H1 (cell line): Measurements from ENCODE around the gene NFIX. TPM values are rescaled to one million over a fixed set of nuclear protein-coding genes. Genes with fewer than 3 reads are reported as not detected.
A peak's percentile ranks its signal among the peaks of the same experiment; 100 is the strongest.

Experiments used
- CTCF ChIA-PET: fragments of 300-600 bp; sonication (Branson Sonifier 250); formaldehyde crosslinking; loops from one replicate; lab custom pipeline; 2021; ENCODE audit not compliant: partially characterized antibody; lab: Charles Lee
- POLR2A ChIA-PET: fragments of 300-600 bp; sonication (Branson Sonifier 250); formaldehyde crosslinking; loops from one replicate; lab custom pipeline; 2021; ENCODE audit warnings: inconsistent platforms; ENCODE audit not compliant: partially characterized antibody; lab: Charles Lee
- DNase-seq, 2 experiments: peaks; one replicate each; pipeline versions ENCODE4 v3.0.0 to v3.0.0-alpha.2; 2010 to 2022; ENCODE audit warnings: low spot score in 2 of 2, low read depth in 1 of 2, mixed read lengths in 1 of 2
- FAIRE-seq: peaks from 2 replicates; lab custom pipeline; 2011; peaks lifted over from hg19 to GRCh38; lab: Jason Lieb, UNC
- H2AFZ ChIP-seq: 2 replicates; pipeline ENCODE4 v1.8.1; 2012; ENCODE audit warnings: low read length, inconsistent platforms
- H2AK5ac ChIP-seq: 2 replicates; pipeline ENCODE4 v1.6.1; 2013; ENCODE audit warnings: low read depth, low read length
- H2BK120ac ChIP-seq: replicated peaks from 2 replicates; pipeline ENCODE3; 2013; ENCODE audit warnings: low read depth, low read length, inconsistent platforms
- H2BK12ac ChIP-seq: 2 replicates; pipeline ENCODE4 v1.6.1; 2013; ENCODE audit warnings: low read depth, low read length
- H2BK15ac ChIP-seq: 2 replicates; pipeline ENCODE4 v1.6.1; 2013; ENCODE audit warnings: low read length
- H2BK20ac ChIP-seq: 2 replicates; pipeline ENCODE4 v1.6.1; 2013; ENCODE audit warnings: low read length
- H2BK5ac ChIP-seq: 2 replicates; pipeline ENCODE4 v1.6.1; 2013; ENCODE audit warnings: low read depth, low read length
- H3K14ac ChIP-seq: 2 replicates; pipeline ENCODE4 v1.6.1; 2013; ENCODE audit warnings: inconsistent platforms; ENCODE audit not compliant: insufficient read length
- H3K18ac ChIP-seq: 2 replicates; pipeline ENCODE4 v1.6.1; 2013; ENCODE audit warnings: low read length; ENCODE audit errors: extremely low read depth
- H3K23ac ChIP-seq: 2 replicates; pipeline ENCODE4 v1.6.1; 2013; ENCODE audit warnings: inconsistent platforms; ENCODE audit not compliant: insufficient read length
- H3K23me2 ChIP-seq: 2 replicates; pipeline ENCODE4 v1.6.1; 2013; ENCODE audit warnings: low read depth, low read length
- H3K27ac ChIP-seq: 2 replicates; pipeline ENCODE4 v1.6.1; 2011; ENCODE audit warnings: low read depth, low read length, inconsistent platforms
- H3K27me3 ChIP-seq, 4 experiments: replicated peaks in 1 of 4; 1 replicate in 1 of 4; 2 replicates in 3 of 4; pipeline versions ENCODE4 v1.6.1 to v1.8.1; 2011 to 2013; ENCODE audit warnings: low read length in 3 of 4, mild to moderate bottlenecking in 3 of 4, inconsistent platforms in 2 of 4, mixed read lengths in 2 of 4, moderate library complexity in 1 of 4; ENCODE audit not compliant: control insufficient read depth in 3 of 4, insufficient read depth in 3 of 4; ENCODE audit errors: extremely low read depth in 1 of 4
- H3K36me3 ChIP-seq, 4 experiments: 2 replicates each; pipeline versions ENCODE4 v1.6.1 to v1.8.1; 2011 to 2013; ENCODE audit warnings: mild to moderate bottlenecking in 4 of 4, low read length in 3 of 4, moderate library complexity in 2 of 4, control low read depth in 1 of 4, inconsistent platforms in 1 of 4; ENCODE audit not compliant: insufficient read depth in 4 of 4, control insufficient read depth in 2 of 4
- H3K4ac ChIP-seq: replicated peaks from 2 replicates; pipeline ENCODE3; 2013; ENCODE audit warnings: low read length, low read depth, mixed read lengths, inconsistent platforms; ENCODE audit not compliant: insufficient read length
- H3K4me1 ChIP-seq, 4 experiments: replicated peaks in 1 of 4; 1 replicate in 1 of 4; 2 replicates in 3 of 4; pipeline versions ENCODE4 v1.6.1 to v1.8.1; 2011 to 2013; ENCODE audit warnings: low read length in 3 of 4, inconsistent platforms in 2 of 4, mixed read lengths in 1 of 4; ENCODE audit not compliant: insufficient read depth in 4 of 4, control insufficient read depth in 3 of 4
- H3K4me2 ChIP-seq, 2 experiments: 2 replicates each; pipeline versions ENCODE4 v1.6.1 to v1.8.1; 2011 to 2013; ENCODE audit warnings: low read depth in 2 of 2, low read length in 2 of 2, control low read depth in 1 of 2, inconsistent platforms in 1 of 2, mild to moderate bottlenecking in 1 of 2; ENCODE audit not compliant: insufficient read depth in 1 of 2
- H3K4me3 ChIP-seq, 4 experiments: fragments of 200-600, 300-600 bp in 1 of 4; sonication (generic), shearing (Covaris generic), sonication (Bioruptor Twin) in 1 of 4; 2 replicates each; pipeline versions ENCODE4 v1.5.1 to v1.8.1; 2011 to 2016; ENCODE audit warnings: low read length in 4 of 4, low read depth in 3 of 4, control low read depth in 2 of 4, inconsistent platforms in 2 of 4, mild to moderate bottlenecking in 2 of 4, mixed read lengths in 1 of 4, moderate library complexity in 1 of 4; ENCODE audit not compliant: insufficient read depth in 2 of 4; ENCODE audit errors: extremely low read depth in 1 of 4
- H3K56ac ChIP-seq: replicated peaks from 2 replicates; pipeline ENCODE3; 2013; ENCODE audit warnings: low read depth, mild to moderate bottlenecking, mixed read lengths, low read length, inconsistent platforms; ENCODE audit not compliant: insufficient read length
- H3K79me1 ChIP-seq: 2 replicates; pipeline ENCODE4 v1.6.1; 2013; ENCODE audit warnings: low read depth, low read length, control low read depth
- H3K79me2 ChIP-seq, 2 experiments: 2 replicates each; pipeline versions ENCODE4 v1.6.1 to v1.8.1; 2012 to 2013; ENCODE audit warnings: low read length in 2 of 2, mild to moderate bottlenecking in 2 of 2, inconsistent platforms in 1 of 2; ENCODE audit not compliant: insufficient read depth in 2 of 2, control insufficient read depth in 1 of 2
- H3K9ac ChIP-seq, 4 experiments: replicated peaks in 1 of 4; 1 replicate in 1 of 4; 2 replicates in 3 of 4; pipeline versions ENCODE4 v1.6.1 to v1.8.1; 2011 to 2013; ENCODE audit warnings: low read depth in 3 of 4, low read length in 3 of 4, control low read depth in 2 of 4, mild to moderate bottlenecking in 2 of 4, moderate library complexity in 2 of 4, inconsistent platforms in 1 of 4; ENCODE audit errors: extremely low read depth in 1 of 4
- H3K9me3 ChIP-seq, 2 experiments: 2 replicates each; pipeline versions ENCODE4 v1.6.1 to v1.8.1; 2012 to 2013; ENCODE audit warnings: mild to moderate bottlenecking in 2 of 2, moderate library complexity in 2 of 2, control low read depth in 1 of 2, inconsistent platforms in 1 of 2, low read depth in 1 of 2, low read length in 1 of 2, mixed read lengths in 1 of 2; ENCODE audit not compliant: insufficient read depth in 2 of 2
- H4K20me1 ChIP-seq, 2 experiments: replicated peaks in 1 of 2; 2 replicates each; pipeline versions ENCODE3 to v1.8.1; 2011 to 2013; ENCODE audit warnings: inconsistent platforms in 2 of 2, low read length in 2 of 2, mild to moderate bottlenecking in 1 of 2; ENCODE audit not compliant: insufficient read depth in 2 of 2, control insufficient read depth in 1 of 2
- H4K5ac ChIP-seq: 2 replicates; pipeline ENCODE4 v1.6.1; 2013; ENCODE audit warnings: low read length, low read depth, mixed read lengths, inconsistent platforms; ENCODE audit not compliant: insufficient read length
- H4K8ac ChIP-seq: 2 replicates; pipeline ENCODE4 v1.8.0; 2013; ENCODE audit warnings: mild to moderate bottlenecking, moderate library complexity, low read length, inconsistent platforms; ENCODE audit not compliant: insufficient read depth; ENCODE audit errors: extremely low read depth
- H4K91ac ChIP-seq: replicated peaks from 2 replicates; pipeline ENCODE3; 2013; ENCODE audit warnings: low read length, mixed read lengths, inconsistent platforms; ENCODE audit not compliant: insufficient read length
- CHD2 ChIP-seq: IDR thresholded peaks from 2 replicates; pipeline ENCODE4 v1.6.1; 2012; ENCODE audit warnings: low read length, improper control_type of control experiment
- KDM5A ChIP-seq: fragments of 200-600 bp; IDR thresholded peaks from 2 replicates; pipeline ENCODE4 v1.7.1; 2012; ENCODE audit warnings: mild to moderate bottlenecking, low read length, inconsistent platforms, mixed read lengths
- PHF8 ChIP-seq: fragments of 200-600 bp; sonication (generic); conservative IDR thresholded peaks from 2 replicates; pipeline ENCODE4 v1.7.1; 2012; ENCODE audit warnings: low read depth, mild to moderate bottlenecking, inconsistent platforms, low read length, moderate library complexity
- SAP30 ChIP-seq: fragments of 300-600 bp; sonication (generic); IDR thresholded peaks from 2 replicates; pipeline ENCODE4 v1.7.1; 2012; ENCODE audit warnings: low read length, moderate library complexity, mild to moderate bottlenecking, inconsistent platforms; ENCODE audit not compliant: insufficient read depth, insufficient replicate concordance
- TEAD4 ChIP-seq: IDR thresholded peaks from 2 replicates; pipeline ENCODE4 v1.6.1; 2012; ENCODE audit warnings: low read depth, low read length, inconsistent platforms, mixed read lengths
- WGBS, 2 experiments: shearing (Covaris generic) in 1 of 2; methylation state at CpG; one replicate each; pipeline versions ENCODE4 v1.1.6 to v1.1.7; 2013 to 2015; ENCODE audit warnings: low lambda C conversion rate in 2 of 2, mixed read lengths in 2 of 2, inconsistent platforms in 1 of 2, low coverage in 1 of 2, missing lambda C conversion rate in 1 of 2; ENCODE audit not compliant: insufficient replicate concordance in 2 of 2, insufficient coverage in 1 of 2, insufficient read length in 1 of 2; ENCODE audit errors: extremely low coverage in 1 of 2, missing lambda C conversion rate in 1 of 2; 5-methylcytosine and 5-hydroxymethylcytosine counted together
- polyA plus RNA-seq, 7 experiments: library from polyadenylated mRNA; depleted of rRNA in 3 of 7; stranded (reverse) in 5 of 7; unstranded in 2 of 7; fragments of >200 nt in 5 of 7; fragments of 200-250 nt in 2 of 7; gene quantifications; 1 replicate in 5 of 7; 2 replicates in 1 of 7; 4 replicates in 1 of 7; pipeline versions ENCODE4 v1.2.1 to v1.2.3, GENCODE V29; 2011 to 2013; ENCODE audit warnings: missing spikeins in 2 of 7, mixed read lengths in 2 of 7
- total RNA-seq: library from RNA; stranded (reverse); fragmentation: NEBNext Ultra II Directional; extraction: Animal tissue kit (Norgen Biotek cat#: 25700); gene quantifications from 2 replicates; pipeline ENCODE4 v1.2.1, GENCODE V29; 2021

Gene NFIX
- total and polyA plus RNA-seq, 2 of the 8 experiments (the other 6 are each of a cell fraction or from before 2014, with no cell fraction given), result 0.03 to 0.20 TPM

- peaks cover 0 to 59% (median 50%) of the 10 kb centered on the region in 4 experiments; a peak in 6 of 7 replicates for H3K27me3 ChIP-seq
- peaks cover 0 to 13% (median 5%) of the 10 kb centered on the region in 4 experiments; a peak in 4 of 7 replicates for H3K4me1 ChIP-seq
- no peak overlapping the region for H3K4me3 ChIP-seq
- H2BK20ac ChIP-seq, result no peak overlapping the region
- DNase-seq, result no peak
- H3K27ac ChIP-seq, result no peak overlapping the region
- no peak overlapping the region for H2BK15ac ChIP-seq
- H2BK12ac ChIP-seq, result peak overlapping the region; percentile 63; the same call in 1 of the 2 replicates
- no peak overlapping the region for H2AK5ac ChIP-seq
- H2BK5ac ChIP-seq, result no peak overlapping the region
- no peak overlapping the region for H3K23ac ChIP-seq
- POLR2A ChIA-PET, result no interaction called here
- no peak overlapping the region for H3K4me2 ChIP-seq
- no peaks in the 10 kb centered on the region for H3K36me3 ChIP-seq
- no peak overlapping the region for H3K14ac ChIP-seq
- H3K9ac ChIP-seq, result no peak overlapping the region
- H3K79me2 ChIP-seq, result no peaks in the 10 kb centered on the region
- WGBS, 2 experiments, result 72% methylated on average over 10 of the region's 10 CpGs; no CpG with 5 or more reads in 1 of the 2 experiments
- no peak overlapping the region for H4K91ac ChIP-seq
- FAIRE-seq, result no peak
- H4K20me1 ChIP-seq, result peaks cover 0 to 26% of the 10 kb centered on the region in 2 experiments
- no peak overlapping the region for H3K18ac ChIP-seq
- H2BK120ac ChIP-seq, result no peak overlapping the region
- CTCF ChIA-PET, result no interaction called here
- H3K4ac ChIP-seq, result no peak overlapping the region
- H2AFZ ChIP-seq, result no peak overlapping the region
- H3K23me2 ChIP-seq, result peaks cover 26% of the 10 kb centered on the region
- H4K5ac ChIP-seq, result no peak overlapping the region
- no peaks in the 10 kb centered on the region for H3K79me1 ChIP-seq
- H3K56ac ChIP-seq, result no peak overlapping the region
- H3K9me3 ChIP-seq, result no peaks in the 10 kb centered on the region
- no peak overlapping the region for H4K8ac ChIP-seq
- no peak for TF ChIP-seq KDM5A
- TF ChIP-seq SAP30, result no peak
- no peak for TF ChIP-seq PHF8
- no peak for TF ChIP-seq CHD2
- TF ChIP-seq TEAD4, result no peak
Observed at GRCh38 chr19:12987781-12988180, 7.5 kb upstream of the NFIX start.
